ENCODE measurements around the gene B2M. TPM values are rescaled to one million over a fixed set of nuclear protein-coding genes. Genes with fewer than 3 reads are reported as not detected.

B2M gene
- total and polyA plus RNA-seq, 2 of the 8 experiments (the other 6 are each of a cell fraction or from before 2014, with no cell fraction given): 78.9 to 907 TPM

DNA sequence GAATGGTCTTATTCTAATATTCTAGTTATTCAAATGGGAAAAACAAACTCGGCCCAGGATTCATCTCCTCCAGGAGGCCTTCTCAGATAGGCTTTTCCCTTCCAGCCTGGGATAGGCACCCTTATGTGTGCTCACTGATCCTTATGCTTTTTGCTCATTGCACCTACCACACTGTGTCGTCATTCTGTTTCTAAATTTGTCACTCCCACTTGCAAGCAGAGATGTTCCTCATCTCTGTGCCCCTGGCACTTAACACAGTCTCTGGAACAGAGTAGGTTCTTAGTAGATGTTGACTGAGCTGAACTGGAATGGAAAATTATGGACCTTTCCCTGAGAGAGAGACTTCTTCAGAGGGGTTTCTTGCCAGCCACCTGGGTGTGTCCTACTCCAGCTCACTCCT lies 29.1 kb upstream of the B2M start (continued):
- TF ChIP-seq CHD7 (IDR thresholded peaks at IDR 0.05; ENCODE audit: insufficient replicate concordance, low read length) (no peak), ZNF274 (IDR thresholded peaks at IDR 0.05; ENCODE audit: borderline replicate concordance, extremely low read depth, low read length) (no peak), FOSL1 (IDR thresholded peaks at IDR 0.05; ENCODE audit: insufficient read depth, low read depth, low read length) (no peak), RFX5 (IDR thresholded peaks at IDR 0.05; ENCODE audit: borderline replicate concordance, low read depth, low read length) (no peak), HDAC6 (IDR thresholded peaks at IDR 0.05; ENCODE audit: low read depth, low read length) (no peak), SP2 (IDR thresholded peaks at IDR 0.05; ENCODE audit: low read length) (no peak)

All from H1 (cell line).